HG02970 (cell line): Measurements from ENCODE around the gene ZNF451.

Source experiments
- ATAC-seq: cut with Tn5 transposase; IDR thresholded peaks from one replicate; pipeline ENCODE4 v1.9.1; 2021; ENCODE audit warnings: mild to moderate bottlenecking, moderate library complexity, moderate number of reproducible peaks; ENCODE audit not compliant: unreplicated experiment, low FRiP score

The ZNF451 gene

GRCh38 chr6:57201718-57202117 is 111.7 kb downstream of the ZNF451 start:
- ATAC-seq, result no peak

GRCh38 chr6:57205550-57206328 is 115.8 kb downstream of the ZNF451 start:
- no peak for ATAC-seq

- no peak for ATAC-seq
Observed at GRCh38 chr6:57207141-57207540, 117.2 kb downstream of the ZNF451 start.

- no peak for ATAC-seq
Observed at GRCh38 chr6:57207872-57208271, 117.9 kb downstream of the ZNF451 start.

GRCh38 chr6:57209030-57209429 is 119.0 kb downstream of the ZNF451 start:
- ATAC-seq, result no peak

- ATAC-seq, result no peak
Observed at GRCh38 chr6:57210060-57210459, 120.1 kb downstream of the ZNF451 start.

- no peak for ATAC-seq
Observed at GRCh38 chr6:57215260-57215659, 125.3 kb downstream of the ZNF451 start.

- no peak for ATAC-seq
Observed at GRCh38 chr6:57216235-57217101, 126.5 kb downstream of the ZNF451 start.

GRCh38 chr6:57217270-57217669 is 127.3 kb downstream of the ZNF451 start:
- ATAC-seq, result no peak
